CMK (cell line): ENCODE measurements around the gene CLK4.

Experiments
- DNase-seq: peaks from one replicate; pipeline ENCODE4 v3.0.0-alpha.2; 2010; ENCODE audit warnings: low read depth

The CLK4 gene

DNA sequence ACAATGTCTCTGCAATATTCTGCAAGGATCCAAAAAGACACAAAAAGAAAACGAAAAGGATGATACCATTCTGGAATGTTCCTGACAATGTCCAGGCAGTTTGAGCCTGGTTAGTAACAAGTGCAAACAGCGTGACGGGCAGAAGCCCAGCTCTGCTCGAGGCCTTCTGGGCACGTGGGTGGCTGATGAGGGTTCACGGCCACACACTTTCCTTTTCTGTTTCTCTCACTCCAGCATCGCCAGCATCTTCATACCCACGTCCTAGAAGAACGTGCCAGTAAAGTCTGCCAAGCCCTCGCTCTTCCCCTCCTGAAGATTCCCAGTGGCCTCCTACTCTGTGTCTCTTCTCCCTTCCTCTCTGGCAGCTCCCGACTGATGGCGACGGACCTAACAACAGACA, 73.3 kb downstream of the CLK4 start:
- DNase-seq = no peak
